GM21737 (cell line): Measurements from ENCODE around the gene KCNH8.

Experiments used
- ATAC-seq: cut with Tn5 transposase; IDR thresholded peaks from one replicate; pipeline ENCODE4 v1.9.1; 2021; ENCODE audit warnings: mild to moderate bottlenecking, moderate library complexity; ENCODE audit not compliant: unreplicated experiment

The KCNH8 gene

DNA sequence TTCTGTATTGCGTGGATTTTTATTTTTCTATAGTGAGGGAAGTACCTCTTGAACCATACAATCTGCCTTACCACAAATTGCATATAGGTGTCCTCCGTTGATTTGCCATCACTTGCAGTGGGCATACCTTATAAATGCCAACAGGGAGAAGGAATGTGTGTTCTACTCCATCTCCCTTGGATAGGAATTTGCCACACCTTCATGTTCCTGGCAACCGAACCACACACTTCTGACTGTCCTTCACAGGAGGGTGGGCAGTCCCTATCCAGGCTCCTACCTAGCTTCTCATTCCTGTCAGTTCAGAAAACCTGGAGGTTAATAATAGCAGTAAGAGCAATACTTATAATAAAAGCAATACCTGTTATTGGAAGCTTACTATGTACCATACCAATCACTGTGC lies 428.0 kb downstream of the KCNH8 start:
- ATAC-seq = no peak
